Hepatocyte (in vitro differentiated cells): ENCODE measurements around the gene SEC14L6.

Experiments used
- EZH2phosphoT487 ChIP-seq: fragments of 200-600 bp; sonication (generic); IDR thresholded peaks from one replicate; pipeline ENCODE4 v1.6.1; 2018; ENCODE audit warnings: antibody characterized with exemption, mild to moderate bottlenecking, low read depth, moderate library complexity; ENCODE audit not compliant: unreplicated experiment, severe bottlenecking
- TF ChIP-seq, protein P1 (sequence below): fragments of 200-600 bp; sonication (generic); IDR thresholded peaks from 2 replicates; pipeline ENCODE4 v1.5.1; 2016; ENCODE audit warnings: antibody characterized with exemption, mild to moderate bottlenecking; ENCODE audit not compliant: poor library complexity

DNA sequence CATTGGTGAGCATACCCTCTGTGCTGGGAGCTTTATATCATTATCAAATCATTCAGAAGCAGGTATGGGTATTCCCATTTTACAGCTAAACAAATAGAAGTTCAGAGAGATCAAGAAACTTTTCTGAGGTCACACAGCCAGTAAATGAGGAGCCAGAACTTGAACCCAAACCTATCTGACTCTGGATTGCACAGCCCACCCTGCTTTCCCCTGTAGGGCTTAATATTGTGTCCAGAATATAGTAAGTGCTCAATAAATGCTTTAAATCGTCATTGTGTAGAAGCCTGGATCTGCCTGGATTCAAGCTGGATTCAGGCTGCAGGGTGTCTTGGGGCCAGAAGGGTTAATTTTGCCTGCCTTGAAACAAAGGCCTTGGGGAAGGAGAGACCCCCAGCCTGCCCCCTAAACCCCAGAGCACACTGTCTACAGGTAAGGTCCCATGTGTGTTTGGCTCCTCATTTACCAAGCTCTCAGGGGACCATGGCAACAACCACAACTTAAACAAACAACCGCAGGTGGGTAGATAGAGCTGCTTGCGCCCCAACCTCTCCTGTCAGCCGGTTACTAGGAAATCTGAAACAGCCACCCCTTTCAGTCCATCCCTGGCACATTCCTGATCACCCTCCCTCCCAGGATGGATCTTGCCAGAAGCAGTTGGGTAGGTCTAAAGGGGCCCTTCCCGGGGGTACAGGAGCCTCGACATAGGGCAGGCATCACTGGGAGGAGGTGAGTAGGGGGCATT lies 71.7 kb downstream of the SEC14L6 start:
- TF ChIP-seq, protein P1, sequence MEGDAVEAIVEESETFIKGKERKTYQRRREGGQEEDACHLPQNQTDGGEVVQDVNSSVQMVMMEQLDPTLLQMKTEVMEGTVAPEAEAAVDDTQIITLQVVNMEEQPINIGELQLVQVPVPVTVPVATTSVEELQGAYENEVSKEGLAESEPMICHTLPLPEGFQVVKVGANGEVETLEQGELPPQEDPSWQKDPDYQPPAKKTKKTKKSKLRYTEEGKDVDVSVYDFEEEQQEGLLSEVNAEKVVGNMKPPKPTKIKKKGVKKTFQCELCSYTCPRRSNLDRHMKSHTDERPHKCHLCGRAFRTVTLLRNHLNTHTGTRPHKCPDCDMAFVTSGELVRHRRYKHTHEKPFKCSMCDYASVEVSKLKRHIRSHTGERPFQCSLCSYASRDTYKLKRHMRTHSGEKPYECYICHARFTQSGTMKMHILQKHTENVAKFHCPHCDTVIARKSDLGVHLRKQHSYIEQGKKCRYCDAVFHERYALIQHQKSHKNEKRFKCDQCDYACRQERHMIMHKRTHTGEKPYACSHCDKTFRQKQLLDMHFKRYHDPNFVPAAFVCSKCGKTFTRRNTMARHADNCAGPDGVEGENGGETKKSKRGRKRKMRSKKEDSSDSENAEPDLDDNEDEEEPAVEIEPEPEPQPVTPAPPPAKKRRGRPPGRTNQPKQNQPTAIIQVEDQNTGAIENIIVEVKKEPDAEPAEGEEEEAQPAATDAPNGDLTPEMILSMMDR: no peak
- TF ChIP-seq EZH2phosphoT487: no peak
